LNCAP (cell line): ENCODE results near the gene FYCO1.

Experiments
- TF ChIP-seq, protein P1 (sequence below): fragments of 450-650 bp; IDR thresholded peaks from 2 replicates; pipeline ENCODE4 v1.5.1; 2017; ENCODE audit warnings: mild to moderate bottlenecking

Gene FYCO1

DNA sequence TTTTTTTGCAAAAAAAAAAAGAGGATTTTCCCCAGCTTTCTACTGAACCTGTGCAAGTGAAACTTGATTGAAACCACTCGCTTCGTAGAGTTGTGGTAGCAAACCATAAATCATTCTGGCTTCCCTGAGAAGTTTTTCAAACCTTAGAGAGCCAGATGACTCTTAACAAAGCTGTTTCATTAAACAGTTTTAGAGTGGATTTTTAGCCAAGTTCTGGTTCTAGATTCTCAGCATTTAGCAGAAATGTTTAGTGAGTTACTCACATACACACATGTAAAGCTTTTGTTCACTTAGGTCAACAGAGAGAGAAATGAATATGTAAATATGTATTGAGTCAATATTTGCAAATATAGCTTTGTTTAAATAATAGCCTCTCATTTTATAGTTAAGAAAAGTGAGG, 127.4 kb downstream of the FYCO1 start:
- TF ChIP-seq, protein P1, sequence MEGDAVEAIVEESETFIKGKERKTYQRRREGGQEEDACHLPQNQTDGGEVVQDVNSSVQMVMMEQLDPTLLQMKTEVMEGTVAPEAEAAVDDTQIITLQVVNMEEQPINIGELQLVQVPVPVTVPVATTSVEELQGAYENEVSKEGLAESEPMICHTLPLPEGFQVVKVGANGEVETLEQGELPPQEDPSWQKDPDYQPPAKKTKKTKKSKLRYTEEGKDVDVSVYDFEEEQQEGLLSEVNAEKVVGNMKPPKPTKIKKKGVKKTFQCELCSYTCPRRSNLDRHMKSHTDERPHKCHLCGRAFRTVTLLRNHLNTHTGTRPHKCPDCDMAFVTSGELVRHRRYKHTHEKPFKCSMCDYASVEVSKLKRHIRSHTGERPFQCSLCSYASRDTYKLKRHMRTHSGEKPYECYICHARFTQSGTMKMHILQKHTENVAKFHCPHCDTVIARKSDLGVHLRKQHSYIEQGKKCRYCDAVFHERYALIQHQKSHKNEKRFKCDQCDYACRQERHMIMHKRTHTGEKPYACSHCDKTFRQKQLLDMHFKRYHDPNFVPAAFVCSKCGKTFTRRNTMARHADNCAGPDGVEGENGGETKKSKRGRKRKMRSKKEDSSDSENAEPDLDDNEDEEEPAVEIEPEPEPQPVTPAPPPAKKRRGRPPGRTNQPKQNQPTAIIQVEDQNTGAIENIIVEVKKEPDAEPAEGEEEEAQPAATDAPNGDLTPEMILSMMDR: no peak
